Caco-2 (cell line): ENCODE data around the gene PDE6G. TPM values are rescaled to one million over a fixed set of nuclear protein-coding genes. Genes with fewer than 3 reads are reported as not detected.

Source experiments
- BruUV-seq: library from RNA; stranded (reverse); fragments of 400-500 nt; replicated peaks from 2 replicates; lab custom pipeline; 2021; lab: Mats Ljungman, UMichigan
- CTCF ChIA-PET: fragments of 300-600 bp; sonication (Branson Sonifier 250); formaldehyde crosslinking; loops from one replicate; lab custom pipeline; 2022; ENCODE audit warnings: antibody characterized with exemption; lab: Charles Lee
- POLR2A ChIA-PET: fragments of 300-600 bp; sonication (Branson Sonifier 250); formaldehyde crosslinking; loops from one replicate; lab custom pipeline; 2022; ENCODE audit warnings: antibody characterized with exemption; lab: Charles Lee
- DNase-seq, 2 experiments: peaks; one replicate each; pipeline versions ENCODE4 v3.0.0 to v3.0.0-alpha.2; 2020 to 2022
- H3K27me3 ChIP-seq: replicated peaks from 2 replicates; pipeline ENCODE4 v1.6.0; 2011; ENCODE audit warnings: low read length; ENCODE audit not compliant: control insufficient read depth, insufficient read depth
- H3K36me3 ChIP-seq: 2 replicates; pipeline ENCODE4 v1.5.1; 2011; ENCODE audit warnings: low read length; ENCODE audit not compliant: control insufficient read depth, insufficient read depth
- H3K4me1 ChIP-seq: fragments of 250-450 bp; sonication (Bioruptor Pico); 2 replicates; pipeline ENCODE4 v1.5.1; 2020; ENCODE audit warnings: mild to moderate bottlenecking
- H3K4me3 ChIP-seq: 2 replicates; pipeline ENCODE4 v1.5.1; 2011; ENCODE audit warnings: low read depth, mild to moderate bottlenecking, control low read depth, low read length
- H3K9me3 ChIP-seq: fragments of 250-450 bp; sonication (Bioruptor Pico); 2 replicates; pipeline ENCODE4 v1.5.1; 2020; ENCODE audit warnings: mild to moderate bottlenecking, moderate library complexity
- H3K27ac Mint-ChIP-seq: one replicate; pipeline ENCODE4 v1.8.0; 2022; ENCODE audit warnings: mixed read lengths; ENCODE audit not compliant: unreplicated experiment
- H3K27me3 Mint-ChIP-seq: one replicate; pipeline ENCODE4 v1.8.0; 2022; ENCODE audit warnings: mixed read lengths; ENCODE audit not compliant: insufficient read depth, unreplicated experiment
- H3K36me3 Mint-ChIP-seq: one replicate; pipeline ENCODE4 v1.8.0; 2022; ENCODE audit warnings: mild to moderate bottlenecking, mixed read lengths; ENCODE audit not compliant: insufficient read depth, unreplicated experiment
- H3K4me1 Mint-ChIP-seq: one replicate; pipeline ENCODE4 v1.8.0; 2022; ENCODE audit warnings: low read depth, mixed read lengths; ENCODE audit not compliant: unreplicated experiment
- H3K4me3 Mint-ChIP-seq: one replicate; pipeline ENCODE4 v1.8.0; 2022; ENCODE audit warnings: mild to moderate bottlenecking, moderate library complexity, mixed read lengths; ENCODE audit not compliant: unreplicated experiment
- H3K9me3 Mint-ChIP-seq: one replicate; pipeline ENCODE4 v1.8.0; 2022; ENCODE audit warnings: mixed read lengths; ENCODE audit not compliant: unreplicated experiment
- intact Hi-C: fragments of 100-400 bp; cut with micrococcal nuclease; formaldehyde crosslinking; loops from one replicate; pipeline ENCODE4 v1.10.0; 2022; ENCODE audit not compliant: unreplicated experiment
- total RNA-seq: library from RNA; stranded (reverse); gene quantifications from 2 replicates; pipeline ENCODE4 v1.2.3, GENCODE V29; 2022
- TF ChIP-seq, protein P1 (sequence below), 2 experiments: fragments of 200-600 bp in 1 of 2; IDR thresholded peaks; 1 replicate in 1 of 2; 2 replicates in 1 of 2; pipeline versions ENCODE4 v1.5.1 to v1.8.0; 2011 to 2022; ENCODE audit warnings: antibody characterized with exemption in 1 of 2, control low read depth in 1 of 2, inconsistent platforms in 1 of 2, low read depth in 1 of 2, low read length in 1 of 2, mild to moderate bottlenecking in 1 of 2, moderate library complexity in 1 of 2; ENCODE audit not compliant: insufficient read depth in 1 of 2, severe bottlenecking in 1 of 2, unreplicated experiment in 1 of 2

Gene PDE6G
- total RNA-seq, 1 experiment from 2014 or later, result not detected

DNA sequence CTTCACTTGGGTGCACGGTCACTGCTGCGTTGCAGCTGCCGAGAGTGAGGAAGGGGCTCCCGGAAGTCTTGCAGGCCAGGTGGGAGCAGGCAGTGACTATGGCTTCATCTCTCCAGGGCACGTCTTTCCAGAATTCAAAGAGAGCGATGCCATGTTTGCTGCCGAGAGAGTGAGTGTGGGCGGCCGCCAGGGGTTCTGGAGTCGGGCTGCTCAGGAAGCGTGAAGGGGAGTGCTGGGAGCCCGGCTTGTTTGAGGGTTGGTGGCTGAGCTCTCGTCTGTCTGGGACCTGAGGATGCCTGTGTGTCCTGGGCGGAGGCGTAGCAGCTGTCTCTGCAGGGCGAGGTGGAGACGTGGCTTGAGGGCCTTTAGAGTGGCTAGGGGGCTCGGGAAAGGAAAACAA lies 33.7 kb upstream of the PDE6G start:
- Mint-ChIP-seq H3K27me3 (no peaks in the 10 kb centered on the region), H3K4me1 (no peaks in the 10 kb centered on the region), H3K9me3 (no peaks in the 10 kb centered on the region), H3K36me3 (peaks cover 75% of the 10 kb centered on the region), H3K27ac (peak overlapping the region; percentile 5), H3K4me3 (no peak overlapping the region)
- Histone ChIP-seq H3K36me3 (peaks cover 7% of the 10 kb centered on the region), H3K9me3 (no peaks in the 10 kb centered on the region), H3K4me3 (no peak overlapping the region), H3K27me3 (no peaks in the 10 kb centered on the region), H3K4me1 (0 out of 2 replicates have a peak, but pooled peaks cover 3% of the 10 kb centered on the region)
- ChIA-PET POLR2A (no interaction called here), CTCF (interaction anchor here (0.5 kb wide), 1 partner anchor 83 kb away, joined by 3 read pairs; no protein-coding TSS in a partner anchor)
- intact Hi-C loops, result no loop called here
- BruUV-seq, result no TSS peak
- DNase-seq, result no peak
- TF ChIP-seq, protein P1, sequence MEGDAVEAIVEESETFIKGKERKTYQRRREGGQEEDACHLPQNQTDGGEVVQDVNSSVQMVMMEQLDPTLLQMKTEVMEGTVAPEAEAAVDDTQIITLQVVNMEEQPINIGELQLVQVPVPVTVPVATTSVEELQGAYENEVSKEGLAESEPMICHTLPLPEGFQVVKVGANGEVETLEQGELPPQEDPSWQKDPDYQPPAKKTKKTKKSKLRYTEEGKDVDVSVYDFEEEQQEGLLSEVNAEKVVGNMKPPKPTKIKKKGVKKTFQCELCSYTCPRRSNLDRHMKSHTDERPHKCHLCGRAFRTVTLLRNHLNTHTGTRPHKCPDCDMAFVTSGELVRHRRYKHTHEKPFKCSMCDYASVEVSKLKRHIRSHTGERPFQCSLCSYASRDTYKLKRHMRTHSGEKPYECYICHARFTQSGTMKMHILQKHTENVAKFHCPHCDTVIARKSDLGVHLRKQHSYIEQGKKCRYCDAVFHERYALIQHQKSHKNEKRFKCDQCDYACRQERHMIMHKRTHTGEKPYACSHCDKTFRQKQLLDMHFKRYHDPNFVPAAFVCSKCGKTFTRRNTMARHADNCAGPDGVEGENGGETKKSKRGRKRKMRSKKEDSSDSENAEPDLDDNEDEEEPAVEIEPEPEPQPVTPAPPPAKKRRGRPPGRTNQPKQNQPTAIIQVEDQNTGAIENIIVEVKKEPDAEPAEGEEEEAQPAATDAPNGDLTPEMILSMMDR (IDR thresholded peaks at IDR 0.05; ENCODE audit: insufficient read depth in 1 of 2, low read depth in 1 of 2, low read length in 1 of 2, severe bottlenecking in 1 of 2, unreplicated experiment in 1 of 2), result no peak

DNA sequence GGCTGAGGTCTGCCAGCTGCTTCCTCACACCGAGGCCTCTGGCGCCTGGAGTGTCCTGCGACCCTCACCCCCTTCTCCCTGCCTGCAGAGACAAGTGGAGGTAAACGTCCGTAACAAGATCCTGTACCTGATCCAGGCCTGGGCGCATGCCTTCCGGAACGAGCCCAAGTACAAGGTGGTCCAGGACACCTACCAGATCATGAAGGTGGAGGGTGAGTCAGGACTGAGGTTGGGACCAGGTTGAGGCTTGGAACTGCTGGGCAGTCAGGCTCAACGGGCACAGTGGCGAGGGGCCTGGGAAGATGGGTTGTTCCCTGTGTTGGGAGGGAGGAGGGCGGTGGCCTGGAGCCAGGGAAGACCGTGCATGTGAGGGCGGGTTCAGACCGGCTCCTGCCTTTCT lies 32.3 kb upstream of the PDE6G start:
- no peak for DNase-seq
- no peaks in the 10 kb centered on the region for H3K27me3 ChIP-seq
- Mint-ChIP-seq H3K4me3 (no peak overlapping the region), H3K36me3 (peaks cover 66% of the 10 kb centered on the region), H3K4me1 (no peaks in the 10 kb centered on the region), H3K9me3 (no peaks in the 10 kb centered on the region), H3K27me3 (no peaks in the 10 kb centered on the region), H3K27ac (no peak overlapping the region)
- POLR2A ChIA-PET, result no interaction called here
- TF ChIP-seq, protein P1 (IDR thresholded peaks at IDR 0.05; ENCODE audit: insufficient read depth in 1 of 2, low read depth in 1 of 2, low read length in 1 of 2, severe bottlenecking in 1 of 2, unreplicated experiment in 1 of 2), result no peak
- no TSS peak for BruUV-seq
- 0 out of 2 replicates have a peak, but pooled peaks cover 6% of the 10 kb centered on the region for H3K4me1 ChIP-seq
- H3K9me3 ChIP-seq, result no peaks in the 10 kb centered on the region
- H3K36me3 ChIP-seq, result peaks cover 7% of the 10 kb centered on the region
- intact Hi-C loops, result no loop called here
- H3K4me3 ChIP-seq, result no peak overlapping the region
- CTCF ChIA-PET, result no interaction called here

DNA sequence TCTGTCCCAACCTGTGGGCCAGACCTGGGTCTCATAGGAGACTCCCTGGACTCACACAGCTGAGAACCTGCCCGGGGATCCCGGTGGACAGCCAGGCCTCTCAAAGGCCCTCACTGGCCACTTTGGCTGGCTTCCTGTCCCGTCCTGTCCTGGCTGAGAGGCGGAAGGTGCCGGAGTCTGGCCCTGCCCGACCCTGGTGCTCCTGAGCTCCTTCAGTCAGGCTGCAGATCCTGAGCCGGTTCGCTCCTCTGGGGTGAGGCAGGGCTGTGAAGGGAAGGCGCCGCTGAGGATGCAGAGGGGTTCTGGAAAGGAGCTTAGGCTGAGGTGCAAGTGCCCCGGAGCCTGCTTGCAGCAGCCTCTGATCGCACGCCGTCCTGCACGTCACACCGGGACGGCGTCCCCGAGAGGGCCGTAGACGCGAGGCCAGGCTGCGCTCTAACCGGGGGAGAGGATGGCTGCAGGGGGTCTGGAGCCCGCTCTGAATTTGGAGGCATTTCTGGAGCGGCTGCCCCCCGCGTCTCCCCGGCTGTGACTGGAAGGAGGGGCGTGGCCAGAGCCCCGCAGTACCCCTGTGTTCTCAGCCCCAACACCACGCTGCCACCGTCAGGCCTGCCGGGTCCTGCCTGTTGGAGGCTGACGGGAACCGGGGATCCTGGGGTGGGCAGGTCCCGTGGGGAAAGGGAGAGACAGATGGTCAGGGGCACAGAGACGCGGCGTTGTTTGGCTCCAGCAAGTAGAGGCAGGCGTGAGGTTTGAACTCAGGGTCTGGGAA lies 31.6 kb upstream of the PDE6G start:
- intact Hi-C loops, result no loop called here
- no peak overlapping the region for H3K27ac Mint-ChIP-seq
- no peaks in the 10 kb centered on the region for H3K27me3 ChIP-seq
- 0 out of 2 replicates have a peak, but pooled peaks cover 6% of the 10 kb centered on the region for H3K4me1 ChIP-seq
- peaks cover 7% of the 10 kb centered on the region for H3K36me3 ChIP-seq
- H3K4me3 Mint-ChIP-seq, result no peak overlapping the region
- no TSS peak for BruUV-seq
- no peaks in the 10 kb centered on the region for H3K4me1 Mint-ChIP-seq
- no peaks in the 10 kb centered on the region for H3K27me3 Mint-ChIP-seq
- no peaks in the 10 kb centered on the region for H3K9me3 Mint-ChIP-seq
- DNase-seq, result no peak
- no peaks in the 10 kb centered on the region for H3K9me3 ChIP-seq
- ChIA-PET CTCF (no interaction called here), POLR2A (interaction anchor here (0.6 kb wide), 1 partner anchor 382 kb away, joined by 3 read pairs; no protein-coding TSS in a partner anchor)
- TF ChIP-seq, protein P1 (IDR thresholded peaks at IDR 0.05; ENCODE audit: insufficient read depth in 1 of 2, low read depth in 1 of 2, low read length in 1 of 2, severe bottlenecking in 1 of 2, unreplicated experiment in 1 of 2), result no peak
- no peak overlapping the region for H3K4me3 ChIP-seq
- peaks cover 69% of the 10 kb centered on the region for H3K36me3 Mint-ChIP-seq
